ENCODE results near the gene UGT1A8.

Gene UGT1A8

GRCh38 chr2:233803292-233803911 lies 186.0 kb downstream of the UGT1A8 start:
- DNase-seq, result no peak

DNA sequence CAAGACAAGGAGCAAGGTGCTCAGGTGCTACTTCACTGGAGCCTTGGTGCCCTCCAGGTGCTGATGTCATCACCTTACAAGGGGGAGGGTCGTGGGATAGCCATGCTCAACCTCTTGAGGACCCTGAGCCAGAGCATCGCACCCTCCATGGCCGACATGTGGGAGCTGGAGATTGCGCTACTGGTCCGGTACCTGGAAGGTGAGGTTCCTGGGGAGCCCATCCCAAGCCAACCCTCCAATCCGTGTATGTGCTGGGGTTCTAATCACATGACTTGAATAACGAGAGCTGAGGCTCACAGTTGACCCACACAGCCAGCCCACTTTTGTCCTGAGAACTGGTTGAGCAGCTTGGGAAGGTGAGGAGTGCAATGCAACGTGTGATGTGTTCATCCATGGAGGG lies 186.6 kb downstream of the UGT1A8 start:
- DNase-seq, result no peak

DNA sequence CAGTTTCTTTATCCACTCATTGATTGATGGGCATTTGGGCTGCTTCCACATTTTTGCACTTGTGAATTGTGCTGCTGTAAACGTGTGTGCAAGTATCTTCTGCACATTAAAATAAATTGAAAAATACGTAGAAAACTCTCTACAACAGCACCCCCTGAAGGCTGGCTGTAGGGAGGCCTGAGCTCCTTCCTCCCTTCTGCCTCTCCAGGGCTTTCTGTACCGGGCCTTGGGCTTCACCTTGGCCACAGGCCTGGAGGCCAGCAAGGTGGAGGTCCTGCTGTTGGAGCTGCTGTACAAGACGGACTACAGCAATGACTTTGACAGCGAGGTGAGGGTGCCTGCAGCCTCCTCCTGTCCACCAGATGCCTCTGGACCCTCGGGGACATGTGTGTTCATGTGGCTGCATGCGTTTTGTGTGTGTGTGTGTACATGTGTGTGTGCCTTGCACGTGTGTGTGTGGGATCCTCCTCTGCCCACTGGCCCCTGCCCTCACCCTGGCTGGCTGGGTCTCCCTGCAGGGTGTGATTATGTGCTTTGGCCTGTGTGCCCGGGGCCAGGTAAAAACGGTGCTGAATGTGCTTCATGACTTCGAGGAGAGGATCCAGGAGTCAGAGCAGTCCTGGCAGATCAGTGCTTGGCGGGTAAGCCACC lies 189.9 kb downstream of the UGT1A8 start:
- DNase-seq, result no peak

GRCh38 chr2:233807966-233808935 lies 190.8 kb downstream of the UGT1A8 start:
- DNase-seq, result no peak

- no peak for DNase-seq
Measured at GRCh38 chr2:233810385-233810784, 193.0 kb downstream of the UGT1A8 start.

- no peak for DNase-seq
Measured at GRCh38 chr2:233811087-233811486, 193.7 kb downstream of the UGT1A8 start.

DNA sequence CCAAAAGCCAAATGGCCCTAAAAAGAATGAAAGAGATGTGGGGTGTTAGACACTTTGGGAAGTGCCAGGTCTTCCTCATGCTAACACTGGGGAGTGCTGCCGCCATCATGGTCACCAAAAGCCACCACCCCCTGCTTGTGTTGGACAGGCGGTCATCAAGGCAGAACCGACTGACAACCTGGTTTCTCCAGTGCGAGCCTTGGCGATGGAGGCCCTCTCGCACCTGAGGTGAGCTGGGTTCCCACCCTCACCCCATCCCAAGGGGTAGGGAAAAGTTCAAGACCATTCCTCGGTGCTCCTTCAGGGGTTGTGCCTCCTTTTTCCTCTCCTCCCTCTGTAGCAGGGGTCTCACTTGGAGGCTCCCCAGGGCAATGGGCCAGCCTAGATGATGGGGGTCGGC lies 194.3 kb downstream of the UGT1A8 start:
- no peak for DNase-seq

- no peak for DNase-seq
Measured at GRCh38 chr2:233813236-233814055, 196.0 kb downstream of the UGT1A8 start.

GRCh38 chr2:233814056-233814835 lies 196.8 kb downstream of the UGT1A8 start:
- DNase-seq, result no peak

GRCh38 chr2:233815861-233816260 lies 198.4 kb downstream of the UGT1A8 start:
- no peak for DNase-seq

DNA sequence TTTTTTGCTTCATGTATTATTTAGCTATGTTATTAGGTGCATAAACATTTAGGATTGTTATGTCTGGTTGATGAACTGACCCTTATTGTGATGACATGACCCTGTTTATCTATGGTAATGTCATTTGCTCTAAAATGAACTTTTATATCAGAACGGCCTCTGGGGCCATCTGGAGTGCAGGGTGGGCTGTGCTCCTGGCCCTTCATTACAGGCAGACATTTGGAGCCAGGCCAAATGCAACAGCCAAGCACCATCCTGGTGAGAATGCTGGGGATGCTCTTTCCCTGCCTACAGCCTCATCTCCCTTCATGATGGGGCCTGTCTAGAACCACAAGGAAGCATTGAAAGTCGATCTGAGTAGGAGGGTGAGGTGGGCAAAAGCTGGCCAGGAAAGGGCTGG lies 198.9 kb downstream of the UGT1A8 start:
- no peak for DNase-seq

GRCh38 chr2:233816771-233817170 lies 199.3 kb downstream of the UGT1A8 start:
- DNase-seq, result no peak

- DNase-seq, result no peak
Measured at GRCh38 chr2:233817361-233817911, 200.0 kb downstream of the UGT1A8 start.

DNA sequence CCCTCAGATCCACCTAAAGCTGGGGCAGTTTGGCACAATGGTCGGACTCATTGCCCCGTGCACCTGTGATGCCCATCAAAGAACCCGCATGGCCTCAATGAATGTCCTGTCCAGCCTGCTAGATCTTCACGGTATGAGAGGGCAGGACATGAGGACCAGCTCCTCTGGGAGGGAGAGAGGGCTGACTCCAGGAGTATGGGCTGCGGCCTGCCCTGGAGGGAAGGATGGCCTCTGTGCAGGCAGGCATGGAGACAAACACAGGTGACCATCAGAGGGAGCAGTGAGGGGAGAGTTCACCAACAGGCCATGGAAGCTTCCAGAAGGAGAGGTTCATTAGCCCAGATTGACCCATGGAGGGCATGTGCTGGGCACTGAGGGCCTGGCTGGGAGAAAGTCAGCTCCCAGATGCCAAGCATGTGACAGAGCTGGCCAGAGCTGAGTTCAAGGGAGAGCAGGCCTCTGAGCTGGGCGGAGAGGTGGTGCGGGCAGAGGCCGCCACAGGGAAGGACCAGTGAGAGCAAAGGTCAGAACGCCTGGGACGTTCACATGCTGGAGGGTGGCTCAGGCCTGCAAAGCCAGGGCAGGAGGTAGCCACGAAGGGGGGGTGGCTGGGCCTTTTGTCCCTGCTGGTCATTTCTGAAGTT lies 200.7 kb downstream of the UGT1A8 start:
- no peak for DNase-seq

DNA sequence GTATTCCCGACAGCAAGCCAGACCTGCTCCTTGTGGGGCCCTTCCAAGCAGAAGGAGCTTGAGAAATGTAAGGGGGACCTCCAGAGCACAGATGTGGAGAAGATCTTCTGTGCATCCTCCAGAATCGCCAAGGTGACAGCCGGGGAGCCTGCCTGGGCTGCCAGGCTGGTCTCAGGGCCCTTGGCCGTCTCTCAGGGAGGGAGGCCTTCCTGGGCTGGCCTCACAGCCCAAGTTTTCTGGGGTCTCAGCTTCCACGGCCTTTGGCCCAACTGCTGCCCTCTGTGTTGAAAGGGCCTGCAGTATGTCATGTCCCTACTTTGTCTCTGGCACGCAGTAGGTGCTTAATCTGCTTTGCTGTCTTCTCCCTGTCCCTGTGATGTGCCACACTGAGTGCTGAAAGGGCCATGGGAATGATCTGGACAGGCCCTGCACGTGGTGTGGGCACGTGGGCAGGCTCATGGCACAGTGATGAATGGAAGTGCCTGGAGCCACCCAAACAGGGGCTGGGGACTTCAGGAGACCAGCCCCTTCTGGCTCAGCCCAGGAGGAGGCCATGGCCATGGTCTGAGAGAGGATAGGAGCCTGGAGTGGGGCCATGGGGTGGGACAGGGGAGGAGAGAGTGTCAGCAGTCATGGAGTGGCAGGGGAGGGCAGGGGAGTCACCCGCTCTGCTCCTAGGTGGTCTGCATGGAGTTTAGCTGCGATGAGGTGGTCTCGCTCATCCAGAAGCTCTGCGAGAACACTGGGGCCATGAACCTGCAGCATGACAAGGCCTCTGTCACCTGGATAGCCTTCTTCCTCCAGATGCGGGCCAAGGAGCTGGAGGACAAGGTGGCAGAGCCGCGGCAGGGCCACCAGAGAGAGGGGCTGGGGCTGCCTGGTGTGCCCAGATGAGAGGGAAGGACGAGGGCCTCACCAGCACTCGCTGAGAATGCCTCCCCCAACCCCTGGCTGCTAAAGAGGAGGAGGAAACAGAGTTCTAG lies 201.5 kb downstream of the UGT1A8 start:
- no peak for DNase-seq

- no peak for DNase-seq
Measured at GRCh38 chr2:233819884-233820773, 202.7 kb downstream of the UGT1A8 start.

DNA sequence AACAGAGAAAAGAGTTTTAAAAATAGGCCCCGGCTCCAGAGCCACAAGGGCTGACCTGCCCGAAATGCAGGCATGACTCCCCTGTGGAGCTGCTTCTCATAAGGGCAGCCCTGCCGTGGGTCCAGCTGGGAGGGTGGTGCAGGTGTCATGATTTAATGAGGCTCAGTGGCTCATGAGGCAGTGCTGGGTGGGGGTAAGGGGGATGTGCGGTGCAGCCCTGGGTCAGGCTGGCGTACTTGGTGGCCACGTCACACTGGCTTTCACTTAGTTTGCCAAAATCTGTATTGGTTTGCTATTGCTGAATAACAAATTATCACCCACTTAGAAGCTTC lies 203.3 kb downstream of the UGT1A8 start:
- DNase-seq, result no peak

GRCh38 chr2:233821196-233821595 lies 203.8 kb downstream of the UGT1A8 start:
- no peak for DNase-seq

DNA sequence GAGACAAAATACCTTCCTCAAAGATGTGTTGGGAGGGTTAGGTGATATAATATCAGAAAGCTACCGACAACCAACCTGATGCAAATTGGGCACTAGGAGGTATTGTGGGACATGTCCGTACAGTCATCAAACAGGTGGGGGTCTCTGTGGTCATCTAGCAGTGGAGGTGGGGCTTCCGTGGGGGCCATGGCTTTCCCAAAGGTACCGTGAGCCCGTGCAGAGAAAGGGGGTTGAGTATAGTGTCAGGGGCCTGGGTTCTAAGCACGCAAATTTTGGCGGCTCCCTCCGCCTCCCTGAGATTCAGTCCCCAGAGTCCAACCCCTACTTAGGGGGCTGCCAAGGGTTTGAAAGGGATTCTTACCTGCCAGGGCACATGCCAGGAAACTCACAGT lies 204.3 kb downstream of the UGT1A8 start:
- DNase-seq, result no peak

All from activated naive CD4-positive, alpha-beta T cell treated with anti-CD3 and anti-CD28 coated beads, Interleukin-2, amount 50 U/mL, for 16 hours (primary cell).